ENCODE data around the gene MYCN. TPM values are rescaled to one million over a fixed set of nuclear protein-coding genes. Genes with fewer than 3 reads are reported as not detected.

The MYCN gene
- total and polyA plus RNA-seq, 2 of the 8 experiments (the other 6 are each of a cell fraction or from before 2014, with no cell fraction given), result 87.8 to 137 TPM

- no peak overlapping the region for H3K56ac ChIP-seq (replicated peaks; ENCODE audit: insufficient read length, low read depth, low read length)
- no peak for DNase-seq (ENCODE audit: low read depth in 1 of 2, low spot score in 2 of 2)
- H4K8ac ChIP-seq (ENCODE audit: extremely low read depth, insufficient read depth, low read length), result no peak overlapping the region
- H3K9ac ChIP-seq (replicated peaks in 1 of 4; ENCODE audit: extremely low read depth in 1 of 4, low read depth in 3 of 4, low read length in 3 of 4), result no peak overlapping the region
- H3K27me3 ChIP-seq (replicated peaks in 1 of 4; ENCODE audit: control insufficient read depth in 3 of 4, extremely low read depth in 1 of 4, insufficient read depth in 3 of 4, low read length in 3 of 4), result no peaks in the 10 kb centered on the region
- H3K23me2 ChIP-seq (ENCODE audit: low read depth, low read length), result no peaks in the 10 kb centered on the region
- H3K4me2 ChIP-seq (ENCODE audit: insufficient read depth in 1 of 2, low read depth in 2 of 2, low read length in 2 of 2), result no peak overlapping the region
- no peak overlapping the region for H2BK5ac ChIP-seq (ENCODE audit: low read depth, low read length)
- 0 out of 4 replicates have a peak, but pooled peaks cover 0 to 7% of the 10 kb centered on the region in 2 experiments for H3K9me3 ChIP-seq (ENCODE audit: insufficient read depth in 2 of 2, low read depth in 1 of 2, low read length in 1 of 2)
- CTCF ChIA-PET (ENCODE audit: partially characterized antibody), result interaction anchor here (0.9 to 1.2 kb wide), 4 partner anchors 20 to 89 kb away, joined by 3 read pairs; no protein-coding TSS in a partner anchor
- H3K14ac ChIP-seq (ENCODE audit: insufficient read length), result no peak overlapping the region
- H3K4ac ChIP-seq (replicated peaks; ENCODE audit: insufficient read length, low read depth, low read length), result no peak overlapping the region
- H4K20me1 ChIP-seq (replicated peaks in 1 of 2; ENCODE audit: control insufficient read depth in 1 of 2, insufficient read depth in 2 of 2, low read length in 2 of 2), result no peaks in the 10 kb centered on the region
- H3K36me3 ChIP-seq (ENCODE audit: control insufficient read depth in 2 of 4, insufficient read depth in 4 of 4, low read length in 3 of 4), result no peaks in the 10 kb centered on the region
- H3K23ac ChIP-seq (ENCODE audit: insufficient read length), result no peak overlapping the region
- H3K18ac ChIP-seq (ENCODE audit: extremely low read depth, low read length), result no peak overlapping the region
- no peak overlapping the region for H4K91ac ChIP-seq (replicated peaks; ENCODE audit: insufficient read length, low read length)
- no peak overlapping the region for H2AFZ ChIP-seq (ENCODE audit: low read length)
- no peak for FAIRE-seq
- no peak overlapping the region for H2AK5ac ChIP-seq (ENCODE audit: low read depth, low read length)
- H2BK120ac ChIP-seq (replicated peaks; ENCODE audit: low read depth, low read length), result no peak overlapping the region
- POLR2A ChIA-PET (ENCODE audit: partially characterized antibody), result interaction anchor here (1.3 kb wide), 1 partner anchor 17 kb away, joined by 3 read pairs; no protein-coding TSS in a partner anchor
- no peak overlapping the region for H3K4me3 ChIP-seq (ENCODE audit: extremely low read depth in 1 of 4, insufficient read depth in 2 of 4, low read depth in 3 of 4, low read length in 4 of 4)
- no peak for TF ChIP-seq CHD2 (IDR thresholded peaks at IDR 0.05; ENCODE audit: low read length)
- no peak for TF ChIP-seq TBP (IDR thresholded peaks at IDR 0.05; ENCODE audit: low read depth, low read length)
- TF ChIP-seq NRF1 (IDR thresholded peaks at IDR 0.05; ENCODE audit: low read depth, low read length), result no peak
- TF ChIP-seq SP4 (IDR thresholded peaks at IDR 0.05; ENCODE audit: low read length), result no peak
- TF ChIP-seq POLR2A (IDR thresholded peaks at IDR 0.05; ENCODE audit: control extremely low read depth in 1 of 2, low read depth in 2 of 2, low read length in 2 of 2), result no peak
- TF ChIP-seq MAX (IDR thresholded peaks at IDR 0.05), result no peak
- TF ChIP-seq USF2 (IDR thresholded peaks at IDR 0.05; ENCODE audit: low read length), result no peak
- TF ChIP-seq E2F6 (IDR thresholded peaks at IDR 0.05), result no peak
- TF ChIP-seq HDAC6 (IDR thresholded peaks at IDR 0.05; ENCODE audit: low read depth, low read length), result no peak
- TF ChIP-seq GABPA (IDR thresholded peaks at IDR 0.05; ENCODE audit: borderline replicate concordance, insufficient read depth, low read length), result no peak
- no peak for TF ChIP-seq EGR1 (IDR thresholded peaks at IDR 0.05; ENCODE audit: borderline replicate concordance, low read depth, low read length)
- peaks cover 0 to 23% (median 11%) of the 10 kb centered on the region in 4 experiments; a peak in 4 of 7 replicates for H3K4me1 ChIP-seq (replicated peaks in 1 of 4; ENCODE audit: control insufficient read depth in 3 of 4, insufficient read depth in 4 of 4, low read length in 3 of 4)
- H3K27ac ChIP-seq (ENCODE audit: low read depth, low read length), result no peak overlapping the region
- no peak overlapping the region for H2BK20ac ChIP-seq (ENCODE audit: low read length)
- H2BK12ac ChIP-seq (ENCODE audit: low read depth, low read length), result no peak overlapping the region
- 94% methylated on average over 4 of the region's 4 CpGs; no CpG with 5 or more reads in 1 of the 2 experiments for WGBS, 2 experiments (ENCODE audit: extremely low coverage in 1 of 2, insufficient coverage in 1 of 2, insufficient read length in 1 of 2, insufficient replicate concordance in 2 of 2, low coverage in 1 of 2, low lambda C conversion rate in 2 of 2, missing lambda C conversion rate in 1 of 2)
- no peaks in the 10 kb centered on the region for H3K79me1 ChIP-seq (ENCODE audit: low read depth, low read length)
- H3K79me2 ChIP-seq (ENCODE audit: control insufficient read depth in 1 of 2, insufficient read depth in 2 of 2, low read length in 2 of 2), result no peaks in the 10 kb centered on the region
- H4K5ac ChIP-seq (ENCODE audit: insufficient read length, low read depth, low read length), result no peak overlapping the region
- H2BK15ac ChIP-seq (ENCODE audit: low read length), result no peak overlapping the region
Observed at GRCh38 chr2:15896859-15897258, 43.5 kb upstream of the MYCN start.
